HFFc6 (cell line): Measurements from ENCODE around the gene ATP2B1. TPM values are rescaled to one million over a fixed set of nuclear protein-coding genes. Genes with fewer than 3 reads are reported as not detected.

Experiments used
- DNase-seq: peaks from one replicate; pipeline ENCODE4 v3.0.0-alpha.2; 2018
- H3K27ac Mint-ChIP-seq: 2 replicates; pipeline ENCODE4 v1.8.0; 2020; ENCODE audit warnings: mild to moderate bottlenecking, mixed read lengths
- H3K27me3 Mint-ChIP-seq: 2 replicates; pipeline ENCODE4 v1.8.0; 2021; ENCODE audit warnings: mild to moderate bottlenecking, moderate library complexity, mixed read lengths; ENCODE audit not compliant: insufficient read depth
- H3K36me3 Mint-ChIP-seq: 2 replicates; pipeline ENCODE4 v1.8.0; 2021; ENCODE audit warnings: low read depth, mixed read lengths
- H3K4me1 Mint-ChIP-seq: 2 replicates; pipeline ENCODE4 v1.8.0; 2020; ENCODE audit warnings: low read depth, mixed read lengths
- H3K4me3 Mint-ChIP-seq: 2 replicates; pipeline ENCODE4 v1.8.0; 2020; ENCODE audit warnings: mild to moderate bottlenecking, moderate library complexity, mixed read lengths
- H3K9me3 Mint-ChIP-seq: 2 replicates; pipeline ENCODE4 v1.8.0; 2020; ENCODE audit warnings: mild to moderate bottlenecking, mixed read lengths
- total RNA-seq, 6 experiments: library from RNA; stranded (reverse); fragmentation: NEBNext Ultra II Directional; extraction: Animal tissue kit (Norgen Biotek cat#: 25700); gene quantifications; 2 replicates in 1 of 6; 3 replicates in 5 of 6; pipeline ENCODE4 v1.2.3, GENCODE V29; 2021
- TF ChIP-seq, protein P1 (sequence below): fragments of 200-600 bp; sonication (generic); IDR thresholded peaks from 2 replicates; pipeline ENCODE4 v1.5.0; 2021; ENCODE audit warnings: antibody characterized with exemption, mild to moderate bottlenecking

ATP2B1 gene
- total RNA-seq, 6 experiments from 2014 or later = 45.3 to 67.6 (median 53.4) TPM

GRCh38 chr12:89690925-89691324 lies 17.7 kb downstream of the ATP2B1 start:
- Mint-ChIP-seq H3K9me3 (no peaks in the 10 kb centered on the region), H3K27me3 (no peaks in the 10 kb centered on the region), H3K4me3 (no peak overlapping the region), H3K27ac (peak overlapping the region; percentile 30; the same call in 1 of the 2 replicates), H3K36me3 (peaks cover 3% of the 10 kb centered on the region; the same call in 1 of the 2 replicates), H3K4me1 (peaks cover 73% of the 10 kb centered on the region)
- no peak for DNase-seq
- TF ChIP-seq, protein P1, sequence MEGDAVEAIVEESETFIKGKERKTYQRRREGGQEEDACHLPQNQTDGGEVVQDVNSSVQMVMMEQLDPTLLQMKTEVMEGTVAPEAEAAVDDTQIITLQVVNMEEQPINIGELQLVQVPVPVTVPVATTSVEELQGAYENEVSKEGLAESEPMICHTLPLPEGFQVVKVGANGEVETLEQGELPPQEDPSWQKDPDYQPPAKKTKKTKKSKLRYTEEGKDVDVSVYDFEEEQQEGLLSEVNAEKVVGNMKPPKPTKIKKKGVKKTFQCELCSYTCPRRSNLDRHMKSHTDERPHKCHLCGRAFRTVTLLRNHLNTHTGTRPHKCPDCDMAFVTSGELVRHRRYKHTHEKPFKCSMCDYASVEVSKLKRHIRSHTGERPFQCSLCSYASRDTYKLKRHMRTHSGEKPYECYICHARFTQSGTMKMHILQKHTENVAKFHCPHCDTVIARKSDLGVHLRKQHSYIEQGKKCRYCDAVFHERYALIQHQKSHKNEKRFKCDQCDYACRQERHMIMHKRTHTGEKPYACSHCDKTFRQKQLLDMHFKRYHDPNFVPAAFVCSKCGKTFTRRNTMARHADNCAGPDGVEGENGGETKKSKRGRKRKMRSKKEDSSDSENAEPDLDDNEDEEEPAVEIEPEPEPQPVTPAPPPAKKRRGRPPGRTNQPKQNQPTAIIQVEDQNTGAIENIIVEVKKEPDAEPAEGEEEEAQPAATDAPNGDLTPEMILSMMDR = no peak

- DNase-seq = no peak
- Mint-ChIP-seq H3K27me3 (no peaks in the 10 kb centered on the region), H3K4me3 (no peak overlapping the region), H3K27ac (peak overlapping the region; percentile 33), H3K36me3 (peaks cover 13% of the 10 kb centered on the region), H3K4me1 (peaks cover 65% of the 10 kb centered on the region), H3K9me3 (no peaks in the 10 kb centered on the region)
- TF ChIP-seq, protein P1 = no peak
These were observed 19.3 kb downstream of the ATP2B1 start for GRCh38 chr12:89689306-89689705.

DNA sequence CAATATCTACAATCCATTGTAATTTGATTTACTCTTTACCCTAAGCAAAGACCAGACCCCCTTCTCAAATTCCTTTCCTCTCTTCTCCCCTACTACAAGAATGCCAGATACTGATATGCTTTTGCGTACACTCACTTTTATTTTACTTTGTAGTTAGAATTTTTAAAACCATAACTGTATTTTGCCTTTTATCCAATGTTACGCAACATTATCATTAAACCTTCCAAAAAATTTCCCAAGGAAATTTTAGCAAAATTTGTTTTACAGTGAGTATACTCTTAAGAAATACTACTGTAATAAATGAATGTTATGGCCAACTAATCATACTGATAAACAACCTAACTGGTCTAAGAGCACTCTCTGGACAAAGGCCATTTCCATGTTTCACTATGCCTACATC lies 22.3 kb downstream of the ATP2B1 start:
- Mint-ChIP-seq H3K4me3 (no peak overlapping the region), H3K27me3 (no peaks in the 10 kb centered on the region), H3K27ac (no peak overlapping the region)

GRCh38 chr12:89685363-89685972 lies 23.2 kb downstream of the ATP2B1 start:
- peaks cover 51% of the 10 kb centered on the region for H3K36me3 Mint-ChIP-seq
- TF ChIP-seq, protein P1 = no peak
- no peaks in the 10 kb centered on the region for H3K27me3 Mint-ChIP-seq
- peaks cover 29% of the 10 kb centered on the region for H3K9me3 Mint-ChIP-seq
- H3K4me3 Mint-ChIP-seq = no peak overlapping the region
- peaks cover 30% of the 10 kb centered on the region for H3K4me1 Mint-ChIP-seq
- no peak for DNase-seq
- H3K27ac Mint-ChIP-seq = 0 out of 2 replicates have a peak overlapping the region, but pooled peaks have one; percentile 10

More for the DNA sequence above, 22.3 kb downstream of the ATP2B1 start:
- Mint-ChIP-seq H3K9me3 (peaks cover 22% of the 10 kb centered on the region), H3K4me1 (peaks cover 39% of the 10 kb centered on the region), H3K36me3 (peaks cover 43% of the 10 kb centered on the region)
- DNase-seq = no peak
- TF ChIP-seq, protein P1 = no peak

- TF ChIP-seq, protein P1 = no peak
- no peak for DNase-seq
- Mint-ChIP-seq H3K27me3 (no peaks in the 10 kb centered on the region), H3K4me1 (peaks cover 27% of the 10 kb centered on the region), H3K4me3 (no peak overlapping the region), H3K36me3 (peaks cover 64% of the 10 kb centered on the region), H3K9me3 (peaks cover 41% of the 10 kb centered on the region), H3K27ac (no peak overlapping the region)
These were observed 24.5 kb downstream of the ATP2B1 start for GRCh38 chr12:89684136-89684535.
